Measurements from ENCODE around the gene LRRC75A. TPM values are rescaled to one million over a fixed set of nuclear protein-coding genes. Genes with fewer than 3 reads are reported as not detected.

The LRRC75A gene
- total RNA-seq, 2 experiments from 2014 or later, result 3.6 to 5.7 TPM

DNA sequence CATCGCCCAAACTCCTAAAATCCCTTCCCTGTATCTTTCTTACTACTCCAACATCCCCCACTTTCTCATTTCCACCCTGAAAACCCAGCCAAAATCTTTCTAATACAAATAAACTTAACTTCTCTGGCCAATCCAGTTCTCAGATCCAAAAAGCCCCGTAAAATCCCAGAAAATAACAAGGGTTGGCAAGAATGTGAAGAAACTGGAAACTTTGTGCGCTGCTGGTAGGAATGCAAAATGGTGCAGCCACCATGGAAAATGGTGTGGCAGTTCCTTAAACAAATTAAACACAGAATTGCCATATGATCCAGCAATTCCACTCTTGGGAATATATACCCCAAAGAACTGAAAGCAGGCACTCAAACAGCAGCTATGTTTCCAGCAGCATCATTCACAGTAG is 24.1 kb downstream of the LRRC75A start:
- POLR2A ChIA-PET, result no interaction called here
- Mint-ChIP-seq H3K9me3 (ENCODE audit: insufficient read depth) (no peaks in the 10 kb centered on the region), H3K4me3 (no peak overlapping the region), H3K4me1 (ENCODE audit: low read depth) (no peaks in the 10 kb centered on the region), H3K27ac (no peak overlapping the region), H3K27me3 (ENCODE audit: low read depth) (no peaks in the 10 kb centered on the region), H3K36me3 (ENCODE audit: low read depth) (no peaks in the 10 kb centered on the region)
- ATAC-seq, result no peak
- CTCF ChIA-PET, result interaction anchor here (1.2 kb wide), 1 partner anchor 53 kb away, joined by 4 read pairs; no protein-coding TSS in a partner anchor
- no peak for DNase-seq

DNA sequence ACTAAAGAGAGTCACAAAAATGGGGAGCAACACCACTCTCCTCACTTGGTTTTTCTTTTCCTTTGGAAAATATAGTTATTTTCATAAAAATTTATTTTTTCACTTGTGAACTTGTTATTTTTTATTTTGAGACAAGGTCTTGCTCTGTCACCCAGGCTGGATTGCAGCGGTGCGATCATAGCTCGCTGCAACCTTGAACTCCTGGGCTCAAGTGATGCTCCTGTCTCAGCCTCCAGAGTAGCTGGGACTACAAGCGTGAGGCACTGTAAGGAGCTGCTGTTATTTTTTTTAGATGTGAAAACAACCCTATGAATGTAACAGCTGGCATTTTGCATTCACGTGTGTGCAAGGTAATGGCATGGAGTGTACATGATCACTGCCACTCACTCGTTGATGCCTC is 24.9 kb downstream of the LRRC75A start:
- H3K27me3 Mint-ChIP-seq (ENCODE audit: low read depth), result no peaks in the 10 kb centered on the region
- H3K9me3 Mint-ChIP-seq (ENCODE audit: insufficient read depth), result no peaks in the 10 kb centered on the region
- no peak for DNase-seq
- H3K36me3 Mint-ChIP-seq (ENCODE audit: low read depth), result no peaks in the 10 kb centered on the region
- ATAC-seq, result no peak
- no peak overlapping the region for H3K4me3 Mint-ChIP-seq
- H3K27ac Mint-ChIP-seq, result no peak overlapping the region
- no peaks in the 10 kb centered on the region for H3K4me1 Mint-ChIP-seq (ENCODE audit: low read depth)
- POLR2A ChIA-PET, result no interaction called here
- CTCF ChIA-PET, result interaction anchor here (1.2 kb wide), 1 partner anchor 54 kb away, joined by 4 read pairs; no protein-coding TSS in a partner anchor

DNA sequence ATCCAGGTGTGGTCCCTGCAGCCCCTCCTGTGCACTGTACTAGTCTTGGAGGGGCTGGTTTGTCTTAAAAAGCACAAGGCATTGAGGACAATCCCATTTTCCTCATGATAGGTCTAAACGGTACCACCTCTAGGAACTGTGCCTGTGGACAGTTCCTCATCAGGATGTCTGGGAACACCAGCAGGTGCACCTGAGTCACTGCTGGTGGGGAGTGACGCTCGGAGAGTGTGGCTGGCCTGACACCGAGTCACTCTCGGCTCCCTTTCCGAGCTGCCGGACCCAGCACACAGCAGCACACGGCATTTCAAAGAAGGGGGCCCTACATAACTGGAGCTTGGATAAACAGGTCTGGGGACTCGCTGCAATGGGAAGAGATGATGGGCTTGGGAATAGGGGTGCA is 25.6 kb downstream of the LRRC75A start:
- CTCF ChIA-PET, result no interaction called here

DNA sequence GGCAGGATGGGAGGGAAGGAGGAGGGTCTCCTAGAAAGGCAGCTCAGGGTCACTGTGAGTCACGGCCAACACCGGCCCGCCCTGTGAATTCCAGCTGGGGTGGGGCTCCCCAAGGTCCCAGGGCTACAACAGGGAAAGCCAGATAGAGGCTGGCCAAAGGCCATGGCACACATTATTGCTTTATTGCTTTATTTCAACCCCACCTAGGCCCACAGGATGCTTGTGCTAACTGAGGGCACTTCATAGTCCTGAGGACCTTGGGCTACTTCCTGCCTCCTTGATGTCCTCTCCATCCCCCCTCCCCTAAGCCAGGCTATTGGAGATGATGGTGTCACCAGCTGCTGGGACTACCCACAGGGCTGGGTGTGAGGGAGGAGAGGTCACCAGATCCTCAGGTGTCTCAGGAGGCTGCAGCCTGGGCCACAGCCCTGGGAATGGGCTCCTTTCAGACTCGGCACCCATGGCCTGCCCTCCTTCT is 26.1 kb downstream of the LRRC75A start:
- no peaks in the 10 kb centered on the region for H3K36me3 Mint-ChIP-seq (ENCODE audit: low read depth)
- POLR2A ChIA-PET, result interaction anchor here (0.6 kb wide), 1 partner anchor 628 kb away, joined by 3 read pairs; no protein-coding TSS in a partner anchor
- H3K4me3 Mint-ChIP-seq, result no peak overlapping the region
- H3K27me3 Mint-ChIP-seq (ENCODE audit: low read depth), result no peaks in the 10 kb centered on the region
- no peak for ATAC-seq
- H3K9me3 Mint-ChIP-seq (ENCODE audit: insufficient read depth), result no peaks in the 10 kb centered on the region
- no peak for DNase-seq
- CTCF ChIA-PET, result no interaction called here
- no peak overlapping the region for H3K27ac Mint-ChIP-seq
- H3K4me1 Mint-ChIP-seq (ENCODE audit: low read depth), result no peaks in the 10 kb centered on the region

More for the DNA sequence above, 25.6 kb downstream of the LRRC75A start:
- no peak for ATAC-seq
- H3K9me3 Mint-ChIP-seq (ENCODE audit: insufficient read depth), result no peaks in the 10 kb centered on the region
- peak overlapping the region; percentile 5 for H3K27ac Mint-ChIP-seq
- no peaks in the 10 kb centered on the region for H3K36me3 Mint-ChIP-seq (ENCODE audit: low read depth)
- H3K4me1 Mint-ChIP-seq (ENCODE audit: low read depth), result no peaks in the 10 kb centered on the region
- DNase-seq, result no peak
- no peak overlapping the region for H3K4me3 Mint-ChIP-seq
- H3K27me3 Mint-ChIP-seq (ENCODE audit: low read depth), result no peaks in the 10 kb centered on the region
- POLR2A ChIA-PET, result no interaction called here

DNA sequence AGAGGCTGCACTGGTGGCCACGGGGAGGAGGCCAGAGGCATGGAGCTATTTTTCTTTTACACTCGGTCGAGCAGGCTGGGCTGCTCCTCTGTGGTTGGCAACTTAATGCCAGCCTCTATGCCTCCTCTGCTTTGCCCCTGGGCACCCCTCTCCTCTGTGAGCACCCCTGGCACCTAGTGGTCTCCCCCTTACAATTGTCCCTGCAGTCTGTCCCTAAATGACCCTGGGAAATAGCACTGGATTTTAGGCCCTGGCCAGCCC is 27.0 kb downstream of the LRRC75A start:
- ChIA-PET POLR2A (no interaction called here), CTCF (interaction anchor here (1.1 kb wide), 1 partner anchor 12 kb away, joined by 3 read pairs; no protein-coding TSS in a partner anchor)
- peaks cover 2% of the 10 kb centered on the region for H3K4me1 Mint-ChIP-seq (ENCODE audit: low read depth)
- H3K4me3 Mint-ChIP-seq, result no peak overlapping the region
- DNase-seq, result no peak
- no peak overlapping the region for H3K27ac Mint-ChIP-seq
- ATAC-seq, result no peak
- no peaks in the 10 kb centered on the region for H3K36me3 Mint-ChIP-seq (ENCODE audit: low read depth)
- H3K27me3 Mint-ChIP-seq (ENCODE audit: low read depth), result no peaks in the 10 kb centered on the region
- H3K9me3 Mint-ChIP-seq (ENCODE audit: insufficient read depth), result no peaks in the 10 kb centered on the region

DNA sequence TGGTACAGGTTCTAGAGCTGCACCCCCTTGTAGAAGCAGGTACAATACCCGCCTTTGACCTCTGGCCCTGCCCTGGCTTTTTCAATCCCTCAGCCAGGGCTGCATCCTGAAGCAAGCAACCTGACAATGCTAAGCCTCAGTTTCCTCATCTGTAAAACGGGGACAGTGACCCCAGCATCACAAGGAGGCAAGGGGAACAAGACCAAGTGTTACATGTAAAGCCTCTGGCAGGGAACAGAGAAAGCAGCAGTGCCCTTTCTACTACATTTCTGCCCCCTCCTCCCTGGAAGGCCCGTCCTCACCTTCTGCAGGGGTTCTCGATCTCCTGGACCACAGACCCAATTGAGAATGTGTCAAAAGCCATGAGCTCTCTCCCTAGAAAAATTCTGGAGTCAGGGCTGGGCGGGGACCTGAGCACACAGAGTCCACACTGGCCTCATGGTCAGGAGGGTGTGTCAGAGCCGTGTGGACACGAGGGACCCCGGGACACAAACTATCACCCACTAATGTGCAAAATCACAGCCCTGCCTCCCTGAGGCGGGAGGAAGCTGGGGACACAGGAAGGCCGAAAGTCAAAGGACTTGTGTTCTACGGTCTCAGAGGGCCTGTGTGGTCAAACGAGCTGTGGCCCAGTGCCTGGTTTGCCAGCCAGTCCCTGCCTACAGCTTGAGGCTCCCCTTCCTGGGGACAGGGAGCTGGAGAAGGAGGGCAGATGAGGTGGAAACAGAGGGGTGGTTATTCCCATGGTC is 27.5 kb downstream of the LRRC75A start:
- Mint-ChIP-seq H3K27me3 (ENCODE audit: low read depth) (no peaks in the 10 kb centered on the region), H3K9me3 (ENCODE audit: insufficient read depth) (no peaks in the 10 kb centered on the region), H3K4me3 (no peak overlapping the region), H3K36me3 (ENCODE audit: low read depth) (no peaks in the 10 kb centered on the region), H3K27ac (no peak overlapping the region), H3K4me1 (ENCODE audit: low read depth) (peaks cover 4% of the 10 kb centered on the region)
- ChIA-PET CTCF (interaction anchor here (1.1 kb wide), 1 partner anchor 11 kb away, joined by 3 read pairs; no protein-coding TSS in a partner anchor), POLR2A (no interaction called here)
- ATAC-seq, result no peak
- no peak for DNase-seq

DNA sequence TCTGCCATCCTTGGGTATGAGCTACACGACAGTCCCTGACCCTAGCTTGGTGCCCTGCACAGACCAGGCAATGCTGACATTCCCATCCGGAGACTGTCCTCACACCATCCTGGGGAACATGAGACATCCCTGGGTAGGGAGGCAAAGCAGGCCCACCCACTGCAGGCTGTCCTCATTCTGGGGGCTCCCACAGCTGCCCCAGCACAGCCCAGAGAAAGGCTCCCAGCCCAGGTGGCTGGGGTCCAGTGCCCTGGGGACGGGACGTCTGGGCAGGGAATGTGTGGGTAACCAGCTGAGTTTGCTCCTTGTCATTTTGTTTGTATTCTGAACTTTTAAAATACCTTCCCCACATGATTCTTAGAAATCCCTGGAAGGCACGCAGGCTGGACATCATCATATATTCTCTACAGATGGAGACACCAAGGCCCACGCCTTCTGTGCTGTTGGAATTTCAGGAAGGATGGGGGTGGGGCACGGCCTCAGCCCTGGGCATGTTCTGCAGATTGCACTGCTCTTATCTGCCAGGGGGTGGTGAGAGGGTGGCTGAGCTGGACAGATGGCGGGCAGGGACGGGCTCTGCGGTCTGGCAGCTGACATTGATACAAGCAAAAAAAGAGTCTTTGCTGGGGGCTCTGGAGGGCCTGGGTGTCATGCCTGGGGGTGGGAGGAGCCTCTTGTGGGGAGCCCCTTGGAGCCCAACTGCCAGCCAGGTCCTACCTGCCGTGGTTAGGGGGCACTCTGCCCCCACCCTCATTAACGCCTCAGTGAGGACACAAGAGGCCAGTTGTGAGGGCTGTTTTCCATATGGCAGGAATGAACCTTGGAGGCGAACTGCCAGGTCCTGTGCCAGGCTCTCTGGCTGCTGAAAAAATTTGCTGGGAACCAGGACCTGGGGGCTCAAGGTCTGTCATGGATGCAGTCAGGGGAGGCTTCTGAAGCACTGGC is 28.4 kb downstream of the LRRC75A start:
- Mint-ChIP-seq H3K27ac (no peak overlapping the region), H3K27me3 (ENCODE audit: low read depth) (no peaks in the 10 kb centered on the region), H3K4me3 (no peak overlapping the region), H3K9me3 (ENCODE audit: insufficient read depth) (no peaks in the 10 kb centered on the region), H3K4me1 (ENCODE audit: low read depth) (peaks cover 6% of the 10 kb centered on the region), H3K36me3 (ENCODE audit: low read depth) (no peaks in the 10 kb centered on the region)
- DNase-seq, result no peak
- CTCF ChIA-PET, result interaction anchor here (1.3 kb wide), 1 partner anchor 15 kb away, joined by 3 read pairs; no protein-coding TSS in a partner anchor
- ATAC-seq, result no peak
- POLR2A ChIA-PET, result no interaction called here

DNA sequence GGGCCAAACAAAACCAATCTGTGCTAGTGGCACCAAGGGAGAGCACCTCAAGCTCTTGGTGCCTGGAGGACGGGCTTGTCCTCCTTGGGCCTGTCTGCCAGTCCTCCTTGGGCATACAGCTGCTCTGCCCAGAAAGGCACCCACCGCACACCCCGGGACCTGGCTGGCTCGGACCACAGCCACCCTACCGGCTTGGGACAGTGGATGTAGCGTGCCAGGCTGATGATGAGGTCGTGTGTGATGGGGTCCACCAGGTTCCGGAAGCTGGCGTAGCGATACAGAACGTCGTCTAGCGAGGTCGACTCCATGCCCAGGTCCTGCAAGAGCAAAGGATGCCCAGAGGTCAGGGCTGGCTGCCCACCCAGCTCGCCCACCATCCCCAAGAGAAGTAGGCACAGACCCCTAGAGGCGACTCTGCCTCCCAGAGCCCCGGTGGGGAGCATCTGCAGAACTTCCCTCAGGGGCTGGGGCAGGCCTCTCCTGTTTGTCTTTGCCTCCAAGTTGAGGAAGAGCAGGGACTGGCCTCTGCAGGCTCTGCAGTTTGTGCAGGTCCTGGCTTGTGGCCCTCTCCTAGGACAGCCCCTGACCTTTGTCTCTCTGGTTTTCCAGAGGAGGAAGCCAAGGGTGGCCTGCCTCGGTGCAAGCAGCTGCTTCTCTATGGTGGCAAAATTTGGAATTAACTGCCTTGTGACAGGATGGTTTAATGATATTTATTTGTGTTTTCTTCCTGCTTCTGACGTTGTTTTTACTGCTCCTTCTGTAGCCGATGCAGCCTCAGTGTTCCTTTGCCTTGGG is 29.7 kb downstream of the LRRC75A start:
- ChIA-PET POLR2A (interaction anchor here (1.0 kb wide), 1 partner anchor 24 kb away, joined by 3 read pairs; no protein-coding TSS in a partner anchor), CTCF (interaction anchor here (1.2 to 1.5 kb wide), 2 partner anchors 9 to 12 kb away, joined by 4 to 8 read pairs; no protein-coding TSS in a partner anchor)
- Mint-ChIP-seq H3K4me3 (no peak overlapping the region), H3K4me1 (ENCODE audit: low read depth) (peaks cover 6% of the 10 kb centered on the region), H3K36me3 (ENCODE audit: low read depth) (no peaks in the 10 kb centered on the region), H3K9me3 (ENCODE audit: insufficient read depth) (no peaks in the 10 kb centered on the region), H3K27me3 (ENCODE audit: low read depth) (no peaks in the 10 kb centered on the region), H3K27ac (no peak overlapping the region)
- no peak for ATAC-seq
- no peak for DNase-seq

DNA sequence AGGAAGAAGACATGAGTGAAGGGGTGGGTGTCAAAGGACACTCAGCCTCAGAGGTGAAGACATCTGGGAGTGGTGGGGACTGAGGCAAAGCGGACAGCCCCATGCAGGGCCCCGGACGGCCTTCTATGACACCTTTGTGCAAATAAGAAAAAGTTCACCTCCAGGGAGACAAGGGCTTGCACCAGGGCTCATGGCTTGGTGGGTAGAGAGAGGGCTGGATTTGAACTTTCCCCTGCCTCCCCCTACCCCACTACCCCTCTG is 30.5 kb downstream of the LRRC75A start:
- Mint-ChIP-seq H3K27ac (no peak overlapping the region), H3K27me3 (ENCODE audit: low read depth) (no peaks in the 10 kb centered on the region), H3K4me3 (no peak overlapping the region), H3K9me3 (ENCODE audit: insufficient read depth) (no peaks in the 10 kb centered on the region), H3K36me3 (ENCODE audit: low read depth) (no peaks in the 10 kb centered on the region), H3K4me1 (ENCODE audit: low read depth) (peaks cover 6% of the 10 kb centered on the region)
- DNase-seq, result no peak
- POLR2A ChIA-PET, result interaction anchor here (1.0 kb wide), 1 partner anchor 23 kb away, joined by 3 read pairs; no protein-coding TSS in a partner anchor
- ATAC-seq, result no peak
- CTCF ChIA-PET, result interaction anchor here (1.2 to 1.5 kb wide), 2 partner anchors 8 to 11 kb away, joined by 4 to 8 read pairs; no protein-coding TSS in a partner anchor

DNA sequence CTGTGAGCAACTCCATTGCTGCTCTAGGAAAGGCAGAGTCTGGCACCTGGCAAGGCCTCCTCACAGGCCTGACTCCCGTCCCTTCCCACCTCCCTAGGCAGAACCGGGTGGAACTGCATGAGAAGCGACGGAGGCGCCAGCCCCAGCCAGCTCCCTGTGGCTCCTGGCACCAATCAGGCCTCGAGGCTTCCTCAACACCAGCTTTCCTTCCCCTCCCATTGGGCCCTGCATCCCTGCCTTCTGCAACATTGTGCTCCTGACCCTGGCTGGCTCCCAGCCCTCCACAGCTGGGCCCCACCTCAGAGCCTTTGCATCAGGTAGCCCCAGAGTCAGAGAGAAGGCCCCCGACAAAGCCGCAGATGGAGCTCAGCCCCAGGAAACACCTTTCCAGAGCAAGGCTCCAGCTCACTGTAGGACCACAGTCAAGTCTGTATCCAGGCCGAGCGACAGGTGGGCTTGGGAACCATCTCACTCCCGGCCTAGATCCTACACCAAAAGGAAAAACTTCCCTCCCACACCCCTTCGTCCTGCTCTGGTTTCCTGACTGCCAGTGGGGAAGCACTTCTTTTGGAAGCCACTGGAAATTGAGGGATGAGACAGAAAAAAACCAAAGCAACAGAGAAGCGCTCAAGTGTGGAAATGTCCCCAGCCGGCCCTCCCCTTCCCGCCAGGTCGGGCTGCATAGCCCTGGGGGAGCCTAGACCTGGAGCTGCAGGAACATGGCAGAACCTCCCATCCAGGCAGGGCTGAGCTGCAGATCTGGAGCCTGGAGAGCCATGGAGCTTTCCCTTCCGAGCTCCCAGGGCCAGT is 31.0 kb downstream of the LRRC75A start:
- DNase-seq (no peak), ATAC-seq (no peak)
- no peaks in the 10 kb centered on the region for H3K9me3 Mint-ChIP-seq (ENCODE audit: insufficient read depth)
- H3K4me1 Mint-ChIP-seq (ENCODE audit: low read depth), result peaks cover 6% of the 10 kb centered on the region
- H3K4me3 Mint-ChIP-seq, result no peak overlapping the region
- CTCF ChIA-PET, result interaction anchor here (1.0 to 1.5 kb wide), 3 partner anchors 7 to 60 kb away, joined by 3 to 8 read pairs (median 4); no protein-coding TSS in a partner anchor
- H3K27me3 Mint-ChIP-seq (ENCODE audit: low read depth), result no peaks in the 10 kb centered on the region
- no peak overlapping the region for H3K27ac Mint-ChIP-seq
- no peaks in the 10 kb centered on the region for H3K36me3 Mint-ChIP-seq (ENCODE audit: low read depth)
- POLR2A ChIA-PET, result interaction anchor here (1.0 kb wide), 1 partner anchor 23 kb away, joined by 3 read pairs; no protein-coding TSS in a partner anchor

All from activated CD8-positive, alpha-beta T cell treated with anti-CD3 and anti-CD28 coated beads, Interleukin-2, amount 10 ng/mL, durations not matched to agents 7 days and 5 days (primary cell).